Panc1 (cell line): ENCODE results near the gene AVL9. TPM values are rescaled to one million over a fixed set of nuclear protein-coding genes. Genes with fewer than 3 reads are reported as not detected.

ENCODE experiments used
- ATAC-seq: fragments of 200-7000 bp; cut with Tn5 transposase; 2 replicates; pipeline ENCODE4 v1.9.1; 2020; ENCODE audit warnings: mild to moderate bottlenecking, moderate library complexity
- BruUV-seq: library from RNA; stranded (reverse); fragments of 400-500 nt; replicated peaks from 2 replicates; lab custom pipeline; 2021; lab: Mats Ljungman, UMichigan
- CTCF ChIA-PET: fragments of 300-600 bp; sonication (Branson Sonifier 250); formaldehyde crosslinking; loops from one replicate; lab custom pipeline; 2022; ENCODE audit warnings: antibody characterized with exemption; lab: Charles Lee
- POLR2A ChIA-PET: fragments of 300-600 bp; sonication (Branson Sonifier 250); formaldehyde crosslinking; loops from one replicate; lab custom pipeline; 2022; ENCODE audit warnings: antibody characterized with exemption; lab: Charles Lee
- DNase-seq: peaks from one replicate; pipeline ENCODE4 v3.0.0-alpha.2; 2010; ENCODE audit warnings: low read depth, low spot score
- H3K27ac ChIP-seq: 2 replicates; pipeline ENCODE4 v1.5.1; 2011; ENCODE audit warnings: mild to moderate bottlenecking, low read length, inconsistent platforms
- H3K27me3 ChIP-seq: fragments of 200-500 bp; sonication (Bioruptor generic); 2 replicates; pipeline ENCODE4 v1.6.0; 2014; ENCODE audit warnings: low read length, inconsistent platforms; ENCODE audit not compliant: control insufficient read depth, insufficient read depth
- H3K36me3 ChIP-seq: fragments of 200-500 bp; sonication (Bioruptor generic); 2 replicates; pipeline ENCODE4 v1.5.1; 2014; ENCODE audit warnings: inconsistent platforms, mild to moderate bottlenecking, low read length, moderate library complexity; ENCODE audit not compliant: control insufficient read depth, insufficient read depth
- H3K4me1 ChIP-seq: 2 replicates; pipeline ENCODE4 v1.5.1; 2011; ENCODE audit warnings: inconsistent platforms, mild to moderate bottlenecking, low read length, moderate library complexity; ENCODE audit not compliant: control insufficient read depth, insufficient read depth
- H3K4me3 ChIP-seq, 2 experiments: 2 replicates each; pipeline ENCODE4 v1.5.1; 2011 to 2012; ENCODE audit warnings: low read depth in 2 of 2, low read length in 2 of 2, mild to moderate bottlenecking in 2 of 2, inconsistent platforms in 1 of 2, moderate library complexity in 1 of 2
- H3K9me3 ChIP-seq: fragments of 200-500 bp; sonication (Bioruptor generic); 2 replicates; pipeline ENCODE4 v1.5.1; 2014; ENCODE audit warnings: low read depth, mild to moderate bottlenecking, inconsistent platforms, low read length, moderate library complexity; ENCODE audit not compliant: control insufficient read depth, insufficient read depth
- CTCF ChIP-seq: fragments of 450-650 bp; IDR thresholded peaks from 2 replicates; pipeline ENCODE4 v1.5.1; 2017; ENCODE audit warnings: mild to moderate bottlenecking
- POLR2AphosphoS5 ChIP-seq: IDR thresholded peaks from 2 replicates; pipeline ENCODE4 v1.6.1; 2012; ENCODE audit warnings: mild to moderate bottlenecking, low read depth, low read length, moderate library complexity
- SIN3A ChIP-seq: IDR thresholded peaks from 2 replicates; pipeline ENCODE4 v1.6.1; 2012; ENCODE audit warnings: low read depth, mild to moderate bottlenecking, low read length, moderate library complexity, borderline replicate concordance; ENCODE audit not compliant: insufficient read depth
- TCF7L2 ChIP-seq: IDR thresholded peaks from 2 replicates; pipeline ENCODE4 v1.6.1; 2011; ENCODE audit warnings: mild to moderate bottlenecking, low read depth, low read length, inconsistent platforms
- in situ Hi-C: cut with HindIII; loops from 2 replicates; pipeline ENCODE4 v1.10.0; 2016; ENCODE audit warnings: low sequenced_read_pairs, low pct_unique_long_range_greater_than_20kb
- intact Hi-C: fragments of 100-400 bp; cut with micrococcal nuclease; formaldehyde crosslinking; loops from one replicate; pipeline ENCODE4 v1.10.0; 2022; ENCODE audit not compliant: unreplicated experiment
- total RNA-seq: library from RNA; stranded (reverse); gene quantifications from one replicate; pipeline ENCODE4 v1.2.1, GENCODE V29; 2021; ENCODE audit not compliant: unreplicated experiment
- TF ChIP-seq, protein P1 (sequence below), 2 experiments: IDR thresholded peaks; 2 replicates each; pipeline ENCODE4 v1.6.1; 2011 to 2012; ENCODE audit warnings: low read depth in 2 of 2, control low read depth in 1 of 2, low read length in 1 of 2, mild to moderate bottlenecking in 1 of 2, moderate library complexity in 1 of 2; ENCODE audit not compliant: insufficient read depth in 1 of 2

The AVL9 gene
- total RNA-seq, 1 experiment from 2014 or later, result 66.6 TPM

GRCh38 chr7:32470871-32471270, 24.4 kb upstream of the AVL9 start:
- no peak for TF ChIP-seq SIN3A
- TF ChIP-seq TCF7L2, result no peak
- no peak for TF ChIP-seq CTCF
- TF ChIP-seq POLR2AphosphoS5, result no peak
- TF ChIP-seq, protein P1, sequence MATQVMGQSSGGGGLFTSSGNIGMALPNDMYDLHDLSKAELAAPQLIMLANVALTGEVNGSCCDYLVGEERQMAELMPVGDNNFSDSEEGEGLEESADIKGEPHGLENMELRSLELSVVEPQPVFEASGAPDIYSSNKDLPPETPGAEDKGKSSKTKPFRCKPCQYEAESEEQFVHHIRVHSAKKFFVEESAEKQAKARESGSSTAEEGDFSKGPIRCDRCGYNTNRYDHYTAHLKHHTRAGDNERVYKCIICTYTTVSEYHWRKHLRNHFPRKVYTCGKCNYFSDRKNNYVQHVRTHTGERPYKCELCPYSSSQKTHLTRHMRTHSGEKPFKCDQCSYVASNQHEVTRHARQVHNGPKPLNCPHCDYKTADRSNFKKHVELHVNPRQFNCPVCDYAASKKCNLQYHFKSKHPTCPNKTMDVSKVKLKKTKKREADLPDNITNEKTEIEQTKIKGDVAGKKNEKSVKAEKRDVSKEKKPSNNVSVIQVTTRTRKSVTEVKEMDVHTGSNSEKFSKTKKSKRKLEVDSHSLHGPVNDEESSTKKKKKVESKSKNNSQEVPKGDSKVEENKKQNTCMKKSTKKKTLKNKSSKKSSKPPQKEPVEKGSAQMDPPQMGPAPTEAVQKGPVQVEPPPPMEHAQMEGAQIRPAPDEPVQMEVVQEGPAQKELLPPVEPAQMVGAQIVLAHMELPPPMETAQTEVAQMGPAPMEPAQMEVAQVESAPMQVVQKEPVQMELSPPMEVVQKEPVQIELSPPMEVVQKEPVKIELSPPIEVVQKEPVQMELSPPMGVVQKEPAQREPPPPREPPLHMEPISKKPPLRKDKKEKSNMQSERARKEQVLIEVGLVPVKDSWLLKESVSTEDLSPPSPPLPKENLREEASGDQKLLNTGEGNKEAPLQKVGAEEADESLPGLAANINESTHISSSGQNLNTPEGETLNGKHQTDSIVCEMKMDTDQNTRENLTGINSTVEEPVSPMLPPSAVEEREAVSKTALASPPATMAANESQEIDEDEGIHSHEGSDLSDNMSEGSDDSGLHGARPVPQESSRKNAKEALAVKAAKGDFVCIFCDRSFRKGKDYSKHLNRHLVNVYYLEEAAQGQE (IDR thresholded peaks at IDR 0.05; ENCODE audit: insufficient read depth in 1 of 2, low read depth in 2 of 2, low read length in 1 of 2), result no peak
- no TSS peak for BruUV-seq
- Histone ChIP-seq H3K36me3 (no peaks in the 10 kb centered on the region), H3K4me3 (no peak overlapping the region), H3K4me1 (no peaks in the 10 kb centered on the region), H3K27ac (no peak overlapping the region), H3K27me3 (no peaks in the 10 kb centered on the region), H3K9me3 (no peaks in the 10 kb centered on the region)
- DNase-seq, result no peak
- intact Hi-C loops (no loop called here), in situ Hi-C loops (no loop called here)
- ChIA-PET POLR2A (no interaction called here), CTCF (no interaction called here)
- ATAC-seq, result no peak

DNA sequence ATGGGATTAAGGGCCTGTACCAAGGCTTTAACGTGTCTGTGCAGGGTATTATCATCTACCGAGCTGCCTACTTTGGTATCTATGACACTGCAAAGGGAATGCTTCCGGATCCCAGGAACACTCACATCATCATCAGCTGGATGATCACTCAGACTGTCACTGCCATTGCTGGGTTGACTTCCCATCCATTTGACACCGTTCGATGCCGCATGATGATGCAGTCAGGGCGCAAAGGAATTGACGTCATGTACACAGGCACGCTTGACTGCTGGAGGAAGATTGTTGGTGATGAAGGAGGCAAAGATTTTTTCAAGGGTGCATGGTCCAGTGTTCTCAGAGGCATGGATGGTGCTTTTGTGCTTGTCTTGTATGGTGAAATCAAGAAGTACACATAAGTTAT, 23.3 kb upstream of the AVL9 start:
- intact Hi-C loops (no loop called here), in situ Hi-C loops (no loop called here)
- H3K27me3 ChIP-seq, result no peaks in the 10 kb centered on the region
- BruUV-seq, result no TSS peak
- H3K4me1 ChIP-seq, result no peaks in the 10 kb centered on the region
- POLR2A ChIA-PET, result no interaction called here
- CTCF ChIA-PET, result no interaction called here
- no peak overlapping the region for H3K4me3 ChIP-seq
- H3K9me3 ChIP-seq, result no peaks in the 10 kb centered on the region
- TF ChIP-seq, protein P1 (IDR thresholded peaks at IDR 0.05; ENCODE audit: insufficient read depth in 1 of 2, low read depth in 2 of 2, low read length in 1 of 2), result no peak
- TF ChIP-seq POLR2AphosphoS5 (no peak), CTCF (no peak), SIN3A (no peak), TCF7L2 (no peak)
- ATAC-seq (no peak), DNase-seq (no peak)
- no peaks in the 10 kb centered on the region for H3K36me3 ChIP-seq
- H3K27ac ChIP-seq, result no peak overlapping the region
